NOMO-1 treated with dmso at 0.1 percent for 144 hours (cell line): ENCODE data around the gene LYPD3.
"Not testable (repeated sequence)": the region's sequence is repeated elsewhere in the genome, so short reads cannot be mapped to it uniquely, and the experiment has no call there.

Experiments used
- DNase-seq: peaks from one replicate; lab custom pipeline; 2025; ENCODE audit not compliant: unreplicated experiment; lab: John Stamatoyannopoulos, UW

The LYPD3 gene

GRCh38 chr19:43462785-43463380 lies 2.5 kb downstream of the LYPD3 start:
- no peak for DNase-seq

GRCh38 chr19:43462383-43462782 lies 3.0 kb downstream of the LYPD3 start:
- no peak for DNase-seq

GRCh38 chr19:43461303-43461702 lies 4.1 kb downstream of the LYPD3 start:
- DNase-seq, result no peak

GRCh38 chr19:43460362-43461016 lies 4.9 kb downstream of the LYPD3 start:
- no peak for DNase-seq

GRCh38 chr19:43457809-43458208 lies 7.6 kb downstream of the LYPD3 start:
- DNase-seq, result no peak

GRCh38 chr19:43455321-43456113 lies 9.9 kb downstream of the LYPD3 start:
- DNase-seq, result peak; percentile 50

- DNase-seq, result no peak
These were observed 11.4 kb downstream of the LYPD3 start for GRCh38 chr19:43454031-43454430.

GRCh38 chr19:43452582-43452981 lies 12.8 kb downstream of the LYPD3 start:
- DNase-seq, result no peak

- DNase-seq, result no peak
These were observed 14.8 kb downstream of the LYPD3 start for GRCh38 chr19:43450545-43450997.

GRCh38 chr19:43447655-43448054 lies 17.8 kb downstream of the LYPD3 start:
- no peak for DNase-seq

- DNase-seq, result peak; percentile 22
These were observed 18.5 kb downstream of the LYPD3 start for GRCh38 chr19:43446746-43447489.

GRCh38 chr19:43445426-43445825 lies 20.0 kb downstream of the LYPD3 start:
- DNase-seq, result no peak

GRCh38 chr19:43444531-43445287 lies 20.7 kb downstream of the LYPD3 start:
- DNase-seq, result peak; percentile 37

GRCh38 chr19:43444091-43444490 lies 21.3 kb downstream of the LYPD3 start:
- DNase-seq, result not testable (repeated sequence)

- DNase-seq, result no peak
These were observed 23.7 kb downstream of the LYPD3 start for GRCh38 chr19:43441716-43442115.

- no peak for DNase-seq
These were observed 25.7 kb downstream of the LYPD3 start for GRCh38 chr19:43439709-43440063.

- peak; percentile 47 for DNase-seq
These were observed 26.2 kb downstream of the LYPD3 start for GRCh38 chr19:43439032-43439708.

GRCh38 chr19:43438291-43439031 lies 26.9 kb downstream of the LYPD3 start:
- DNase-seq, result no peak

GRCh38 chr19:43437712-43438111 lies 27.7 kb downstream of the LYPD3 start:
- no peak for DNase-seq
